IPS DF 6.9 (cell line): ENCODE results near the gene ARPP21.
"Not testable (repeated sequence)": the region's sequence is repeated elsewhere in the genome, so short reads cannot be mapped to it uniquely, and the experiment has no call there.

Experiments
- DNase-seq: peaks from one replicate; pipeline ENCODE4 v3.0.0-alpha.2; 2013; ENCODE audit warnings: low read depth, low spot score
- H3K27ac ChIP-seq: one replicate; pipeline ENCODE4 v1.5.1; 2013; ENCODE audit warnings: low read length, control low read depth
- H3K27me3 ChIP-seq: 2 replicates; pipeline ENCODE4 v1.6.1; 2013; ENCODE audit warnings: mild to moderate bottlenecking, low read length; ENCODE audit not compliant: control insufficient read depth, insufficient read depth
- H3K36me3 ChIP-seq: 2 replicates; pipeline ENCODE4 v1.6.1; 2013; ENCODE audit warnings: low read length; ENCODE audit not compliant: control insufficient read depth, insufficient read depth
- H3K4me1 ChIP-seq: 2 replicates; pipeline ENCODE4 v1.6.1; 2013; ENCODE audit warnings: low read length; ENCODE audit not compliant: control insufficient read depth, insufficient read depth
- H3K4me3 ChIP-seq: 2 replicates; pipeline ENCODE4 v1.5.1; 2013; ENCODE audit warnings: mild to moderate bottlenecking, low read length
- H3K9me3 ChIP-seq: 2 replicates; pipeline ENCODE4 v1.6.1; 2013; ENCODE audit warnings: low read length, inconsistent platforms; ENCODE audit not compliant: control insufficient read depth, insufficient read depth
- WGBS: extraction: QIAGEN DNeasy Blood & Tissue Kit; methylation state at CpG from one replicate; pipeline ENCODE4 v1.1.7; 2013; ENCODE audit warnings: mixed read lengths, missing lambda C conversion rate; ENCODE audit not compliant: insufficient read length, insufficient coverage; 5-methylcytosine and 5-hydroxymethylcytosine counted together

Gene ARPP21

DNA sequence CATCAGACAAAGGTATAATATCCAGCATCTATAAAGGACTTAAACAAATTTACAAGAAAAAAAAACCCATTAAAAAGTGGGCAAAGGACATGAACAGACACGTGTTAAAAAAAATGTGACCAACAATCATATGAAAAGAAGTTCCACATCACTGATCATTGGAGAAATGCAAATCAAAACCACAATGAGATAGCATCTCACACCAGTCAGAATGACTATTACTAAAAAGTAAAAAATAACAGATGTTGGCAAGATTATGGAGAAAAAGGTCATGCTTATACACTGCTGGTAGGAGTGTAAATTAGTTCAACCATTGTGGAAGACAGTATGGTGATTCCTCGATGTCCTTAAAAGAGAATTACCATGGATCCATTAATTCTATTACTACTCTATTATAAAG is 19.1 kb upstream of the ARPP21 start:
- H3K4me1 ChIP-seq, DNase-seq, H3K9me3 ChIP-seq, H3K27me3 ChIP-seq, H3K36me3 ChIP-seq, H3K27ac ChIP-seq, H3K4me3 ChIP-seq: not testable (repeated sequence)
- no CpG with 5 or more reads among the region's 2 CpGs for WGBS

DNA sequence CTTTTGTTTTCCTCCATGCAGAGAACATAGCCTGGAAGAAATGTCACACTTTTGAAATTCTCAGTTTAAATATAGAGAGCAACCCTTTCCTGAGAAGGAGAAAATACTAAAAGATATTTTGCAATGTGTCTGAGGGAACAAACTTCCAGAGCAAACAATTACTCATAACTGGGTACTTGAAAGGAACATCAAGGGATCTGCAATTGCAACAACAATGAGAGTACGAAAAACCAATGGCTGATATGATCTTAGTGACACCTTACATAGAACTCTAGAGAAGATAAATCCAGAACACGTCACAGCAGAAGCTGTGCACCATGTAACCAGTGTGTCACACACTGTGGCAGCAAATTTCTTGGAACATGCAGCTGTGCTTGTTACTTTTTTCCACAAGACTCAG is 14.6 kb upstream of the ARPP21 start:
- H3K4me1 ChIP-seq, result no peaks in the 10 kb centered on the region
- no peaks in the 10 kb centered on the region for H3K27me3 ChIP-seq
- H3K27ac ChIP-seq, result no peak overlapping the region
- no peak for DNase-seq
- no peaks in the 10 kb centered on the region for H3K9me3 ChIP-seq
- no peak overlapping the region for H3K4me3 ChIP-seq
- H3K36me3 ChIP-seq, result no peaks in the 10 kb centered on the region
- WGBS, result no CpG with 5 or more reads among the region's 2 CpGs

DNA sequence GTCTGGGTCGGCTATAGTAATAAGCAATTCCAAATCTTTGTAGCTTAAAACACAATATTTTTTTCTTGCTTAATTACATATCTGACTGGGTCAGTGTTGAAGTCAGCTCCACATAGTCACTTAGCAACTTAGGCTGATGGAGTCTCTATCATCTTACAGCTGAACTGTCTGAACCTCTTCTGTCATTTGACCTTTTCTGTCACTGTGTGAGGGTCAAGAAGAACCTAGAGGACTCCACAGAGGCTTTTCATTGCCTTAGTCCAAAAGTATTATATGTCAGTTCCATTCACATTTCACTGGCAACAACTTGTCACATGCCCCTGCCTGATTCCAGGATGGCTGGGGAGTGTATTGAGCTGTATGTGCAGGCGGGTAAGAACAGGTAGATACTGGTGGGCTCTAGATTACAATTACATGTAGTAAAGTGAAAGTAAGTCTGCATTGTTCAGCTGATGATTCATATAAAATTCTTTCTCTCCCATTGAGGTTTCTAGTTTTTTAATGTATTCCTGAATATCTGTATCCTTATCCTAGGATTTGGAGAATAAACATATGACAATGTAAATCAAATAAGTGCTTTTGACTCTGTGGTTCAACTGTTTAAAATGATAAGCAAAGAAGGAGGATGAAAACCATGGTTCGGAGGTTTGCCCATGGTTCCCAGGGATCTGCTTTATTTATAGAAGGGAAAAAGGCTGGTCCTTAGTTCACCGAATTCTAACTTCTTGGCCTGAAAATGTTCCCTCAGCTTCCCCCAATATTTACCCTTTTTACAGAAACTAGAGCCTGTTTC is 5.8 kb upstream of the ARPP21 start:
- H3K36me3 ChIP-seq, result no peaks in the 10 kb centered on the region
- H3K4me1 ChIP-seq, result peaks cover under 1% of the 10 kb centered on the region; the same call in 1 of the 2 replicates
- no peak for DNase-seq
- H3K27ac ChIP-seq, result no peak overlapping the region
- peaks cover 5% of the 10 kb centered on the region for H3K27me3 ChIP-seq
- no CpG with 5 or more reads among the region's 4 CpGs for WGBS
- no peak overlapping the region for H3K4me3 ChIP-seq
- no peaks in the 10 kb centered on the region for H3K9me3 ChIP-seq

DNA sequence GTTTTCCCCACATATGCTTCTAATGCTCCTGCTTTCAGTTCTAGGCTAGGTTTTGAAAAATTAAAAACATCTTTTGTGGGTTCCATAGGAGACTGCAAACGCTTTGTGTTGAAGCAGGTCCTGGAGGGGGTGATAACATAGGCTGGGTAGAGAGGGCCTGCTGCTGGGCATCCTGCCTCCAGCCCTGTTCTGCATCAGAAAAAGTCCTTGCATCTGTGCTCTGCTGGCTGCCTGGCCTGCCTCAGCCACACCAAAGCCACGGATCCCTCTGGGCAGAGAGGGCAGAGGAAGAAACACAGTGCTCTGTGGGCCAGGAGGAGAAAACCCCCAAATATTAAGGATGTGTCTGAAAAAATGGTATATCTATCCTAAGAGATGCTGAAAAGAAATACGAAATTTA is 3.9 kb upstream of the ARPP21 start:
- DNase-seq, result no peak
- WGBS, result no CpG with 5 or more reads among the region's 3 CpGs
- Histone ChIP-seq H3K27me3 (peaks cover 22% of the 10 kb centered on the region), H3K27ac (no peak overlapping the region), H3K36me3 (no peaks in the 10 kb centered on the region), H3K4me1 (peaks cover 3% of the 10 kb centered on the region), H3K4me3 (no peak overlapping the region), H3K9me3 (no peaks in the 10 kb centered on the region)

DNA sequence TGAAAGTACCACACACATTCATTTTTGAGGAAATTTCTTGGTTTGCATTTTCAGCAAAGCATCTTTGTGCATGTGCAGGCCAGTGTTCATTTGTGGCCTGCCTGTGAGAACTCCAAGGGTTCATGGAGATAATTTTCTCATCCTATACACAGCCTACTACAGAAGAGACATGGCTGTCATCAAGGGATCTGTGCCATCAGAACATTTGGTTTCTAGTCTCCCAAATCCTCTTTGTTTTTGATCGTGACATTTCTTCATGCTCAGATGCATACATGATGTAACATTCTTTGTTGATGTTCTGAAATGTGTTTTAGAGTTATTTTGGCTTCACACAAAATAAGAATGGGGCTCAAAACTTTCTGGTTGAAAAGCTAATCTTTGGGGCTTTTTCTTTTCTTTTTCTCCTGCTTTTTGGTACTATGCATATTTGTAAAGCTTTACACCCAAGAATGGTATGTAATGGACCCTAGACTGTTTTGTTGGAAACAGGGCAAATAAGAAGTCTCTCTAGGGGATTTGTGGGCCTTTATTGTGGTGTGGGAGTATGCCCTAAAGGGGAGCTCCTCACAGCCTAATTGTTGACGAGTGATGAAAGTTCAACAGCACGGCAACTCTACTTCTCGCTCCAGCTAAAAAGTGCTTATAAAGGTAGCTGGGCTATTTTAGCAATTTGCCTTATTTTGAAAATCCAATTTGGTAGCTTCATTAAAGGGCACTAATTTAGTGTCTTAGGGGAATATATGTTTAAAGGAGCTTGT is 3.2 kb upstream of the ARPP21 start:
- Histone ChIP-seq H3K4me3 (no peak overlapping the region), H3K36me3 (no peaks in the 10 kb centered on the region), H3K9me3 (no peaks in the 10 kb centered on the region), H3K27ac (no peak overlapping the region), H3K4me1 (peaks cover 3% of the 10 kb centered on the region), H3K27me3 (peaks cover 26% of the 10 kb centered on the region)
- DNase-seq, result no peak
- no CpG with 5 or more reads among the region's 4 CpGs for WGBS

DNA sequence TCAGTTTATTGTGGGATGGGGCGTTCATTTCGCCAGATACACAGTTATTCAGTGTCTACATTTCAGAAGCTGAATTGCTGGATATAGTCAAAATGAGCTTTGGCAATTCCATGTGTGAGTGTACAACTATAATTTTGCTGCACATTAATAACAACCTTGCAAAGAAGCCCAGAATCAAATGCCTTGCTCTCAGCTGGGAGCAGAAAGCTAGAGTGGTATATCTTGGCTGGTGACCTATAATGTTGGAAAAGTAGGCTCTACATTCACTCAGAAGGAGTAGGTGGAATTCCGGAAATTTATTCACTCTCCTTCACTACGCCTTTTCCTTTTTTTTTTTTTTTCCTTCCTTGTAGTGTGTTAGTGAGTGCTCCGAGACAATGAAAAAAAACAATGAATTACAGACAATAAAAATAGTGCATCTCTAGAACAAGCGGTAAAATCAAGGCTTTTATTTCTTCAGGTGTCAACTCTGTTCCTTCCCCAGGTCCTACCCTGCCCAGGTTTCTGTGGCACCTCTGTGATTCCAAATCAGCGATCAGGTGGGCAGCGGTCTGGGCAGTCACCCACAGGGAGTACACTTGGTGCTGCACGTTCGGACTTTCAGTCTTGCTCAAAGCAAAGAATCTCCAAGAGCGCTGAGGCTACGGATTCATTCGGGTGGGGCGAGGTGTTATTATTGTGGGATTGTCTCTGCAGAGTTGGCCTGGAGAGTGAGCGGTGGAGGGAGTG is 910 bp upstream of the ARPP21 start:
- Histone ChIP-seq H3K4me1 (peaks cover 3% of the 10 kb centered on the region), H3K27ac (no peak overlapping the region), H3K9me3 (no peaks in the 10 kb centered on the region), H3K4me3 (peak overlapping the region; percentile 31; the same call in 1 of the 2 replicates), H3K27me3 (peaks cover 26% of the 10 kb centered on the region), H3K36me3 (no peaks in the 10 kb centered on the region)
- DNase-seq, result no peak
- no CpG with 5 or more reads among the region's 15 CpGs for WGBS

DNA sequence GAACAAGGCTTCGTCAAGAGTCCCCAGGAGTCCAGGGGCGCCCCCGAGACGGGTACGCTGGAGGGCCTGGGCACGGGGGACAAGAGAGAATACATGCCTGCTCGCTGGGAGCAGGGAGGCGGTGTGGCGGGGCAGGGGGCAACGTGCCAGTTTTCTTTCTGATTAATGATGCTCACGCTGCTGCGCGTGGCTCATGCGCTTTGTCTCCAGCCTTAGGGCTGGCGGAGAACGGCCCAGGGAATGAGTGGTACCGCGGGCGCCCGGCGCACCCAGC is 408 bp upstream of the ARPP21 start:
- no peak for DNase-seq

DNA sequence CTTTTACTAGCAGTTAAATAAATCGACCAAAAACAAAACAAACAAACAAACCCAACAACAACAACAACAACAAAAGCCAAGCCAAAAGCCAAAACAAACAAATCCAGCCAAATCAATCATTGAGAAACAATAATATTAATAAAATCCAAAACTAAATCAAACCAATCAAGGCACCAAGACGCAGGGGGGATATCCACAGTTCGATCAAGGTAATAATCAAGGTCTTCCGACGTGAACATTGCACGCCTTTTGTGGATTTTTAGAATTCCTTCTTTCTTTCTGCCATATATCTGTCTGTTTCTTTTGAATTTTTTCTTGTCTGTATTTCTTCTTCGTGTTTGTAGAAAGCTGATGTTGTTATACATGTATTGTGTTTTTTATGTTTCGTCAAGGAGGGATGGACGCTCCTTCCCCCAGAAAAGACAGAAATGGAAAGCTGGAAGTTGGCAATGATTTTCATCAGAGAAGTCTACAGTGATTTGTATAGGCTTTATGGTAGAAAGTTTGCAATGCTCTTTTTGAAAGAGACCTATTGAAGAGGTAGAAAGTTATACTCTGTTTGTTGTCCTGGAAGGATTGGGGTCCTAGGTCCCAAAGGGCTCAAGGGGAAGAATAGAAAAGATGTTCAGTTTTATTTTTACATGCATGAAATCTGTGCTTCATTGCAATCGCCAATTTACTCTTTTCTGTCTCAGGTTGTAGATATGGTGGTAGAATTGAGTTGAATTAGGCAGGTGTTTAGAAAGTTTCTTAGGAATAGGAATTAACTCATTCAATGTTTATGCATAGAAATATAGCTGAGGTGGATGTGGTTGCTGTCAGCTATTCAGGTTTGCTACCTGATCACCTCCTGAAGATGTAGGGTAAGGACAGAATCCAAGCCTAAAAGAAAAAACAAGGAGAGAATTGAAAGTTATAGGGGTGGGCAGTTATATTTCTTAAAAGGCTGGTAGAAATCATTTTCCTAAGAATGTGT is 1.2 kb downstream of the ARPP21 start:
- Histone ChIP-seq H3K9me3 (no peaks in the 10 kb centered on the region), H3K27ac (no peak overlapping the region), H3K36me3 (no peaks in the 10 kb centered on the region), H3K4me3 (peak overlapping the region; percentile 31; the same call in 1 of the 2 replicates), H3K4me1 (peaks cover 3% of the 10 kb centered on the region), H3K27me3 (peaks cover 26% of the 10 kb centered on the region)
- WGBS, result 100% methylated on average over 1 of the region's 10 CpGs
- no peak for DNase-seq

More for the DNA sequence above, 408 bp upstream of the ARPP21 start:
- Histone ChIP-seq H3K27ac (no peak overlapping the region), H3K4me3 (peak overlapping the region; percentile 31), H3K9me3 (no peaks in the 10 kb centered on the region), H3K27me3 (peaks cover 26% of the 10 kb centered on the region), H3K36me3 (no peaks in the 10 kb centered on the region), H3K4me1 (peaks cover 3% of the 10 kb centered on the region)
- no CpG with 5 or more reads among the region's 21 CpGs for WGBS

DNA sequence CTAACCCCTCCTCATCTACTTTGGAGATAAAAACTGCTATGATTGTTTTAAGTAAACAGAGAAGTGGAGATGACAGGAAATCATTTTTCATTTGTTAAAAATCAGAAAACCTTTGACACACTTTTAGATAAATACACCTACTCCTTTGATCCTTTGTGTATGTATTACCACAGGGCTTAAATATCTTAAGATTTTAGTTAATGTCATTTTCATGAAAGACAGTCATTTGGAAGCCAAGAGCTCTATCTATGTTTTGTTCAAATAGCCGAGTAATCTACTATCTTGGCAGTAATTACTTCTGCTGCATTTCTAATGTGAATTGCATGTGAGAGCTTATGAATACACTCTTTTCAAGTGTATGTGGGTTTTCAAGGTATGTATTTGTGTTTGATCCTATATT is 2.0 kb downstream of the ARPP21 start:
- no CpG with 5 or more reads among the region's 1 CpG for WGBS
- H3K27ac ChIP-seq, result no peak overlapping the region
- no peak overlapping the region for H3K4me3 ChIP-seq

More for the DNA sequence above, 2.0 kb downstream of the ARPP21 start:
- H3K9me3 ChIP-seq, result no peaks in the 10 kb centered on the region
- H3K36me3 ChIP-seq, result no peaks in the 10 kb centered on the region
- DNase-seq, result no peak
- H3K4me1 ChIP-seq, result peaks cover 3% of the 10 kb centered on the region
- peaks cover 26% of the 10 kb centered on the region for H3K27me3 ChIP-seq
